Keratinocyte (primary cell): Measurements from ENCODE around the gene ASCC2. TPM values are rescaled to one million over a fixed set of nuclear protein-coding genes. Genes with fewer than 3 reads are reported as not detected.
"Not testable (repeated sequence)": the region's sequence is repeated elsewhere in the genome, so short reads cannot be mapped to it uniquely, and the experiment has no call there.

ENCODE experiments used
- DNase-seq: peaks from one replicate; pipeline ENCODE4 v3.0.0-alpha.2; 2011; ENCODE audit warnings: low read depth, missing footprints, low spot score
- FAIRE-seq: peaks from 2 replicates; lab custom pipeline; 2011; peaks lifted over from hg19 to GRCh38; lab: Jason Lieb, UNC
- H2AFZ ChIP-seq: 2 replicates; pipeline ENCODE4 v1.6.0; 2012; ENCODE audit warnings: low read length, control low read depth, inconsistent platforms; ENCODE audit not compliant: control insufficient read depth
- H3K27ac ChIP-seq: 2 replicates; pipeline ENCODE4 v1.5.1; 2011; ENCODE audit warnings: low read length; ENCODE audit not compliant: control insufficient read depth, insufficient read depth
- H3K27me3 ChIP-seq: 3 replicates; pipeline ENCODE4 v1.6.0; 2011; ENCODE audit warnings: low read length; ENCODE audit not compliant: control insufficient read depth, insufficient read depth; ENCODE audit errors: extremely low read depth
- H3K36me3 ChIP-seq, 2 experiments: 2 replicates in 1 of 2; 3 replicates in 1 of 2; pipeline ENCODE4 v1.5.1; 2011; ENCODE audit warnings: low read length in 2 of 2, mild to moderate bottlenecking in 1 of 2; ENCODE audit not compliant: control insufficient read depth in 2 of 2, insufficient read depth in 2 of 2; ENCODE audit errors: extremely low read depth in 1 of 2
- H3K4me1 ChIP-seq: 3 replicates; pipeline ENCODE4 v1.5.1; 2011; ENCODE audit warnings: low read length; ENCODE audit not compliant: control insufficient read depth, insufficient read depth; ENCODE audit errors: extremely low read depth
- H3K4me2 ChIP-seq: 3 replicates; pipeline ENCODE4 v1.6.0; 2011; ENCODE audit warnings: low read depth, low read length; ENCODE audit not compliant: control insufficient read depth, insufficient read depth; ENCODE audit errors: extremely low read depth
- H3K4me3 ChIP-seq, 3 experiments: fragments of 200-600 bp in 1 of 3; sonication (generic) in 1 of 3; 2 replicates in 2 of 3; 3 replicates in 1 of 3; pipeline ENCODE4 v1.5.1; 2011 to 2016; ENCODE audit warnings: low read length in 3 of 3, mild to moderate bottlenecking in 3 of 3, control low read depth in 2 of 3, inconsistent platforms in 1 of 3, low read depth in 1 of 3, mixed read lengths in 1 of 3, mixed run types in 1 of 3, moderate library complexity in 1 of 3; ENCODE audit not compliant: control insufficient read depth in 2 of 3, insufficient read depth in 2 of 3; ENCODE audit errors: extremely low read depth in 1 of 3
- H3K79me2 ChIP-seq: 2 replicates; pipeline ENCODE4 v1.6.0; 2012; ENCODE audit warnings: low read length; ENCODE audit not compliant: control insufficient read depth, insufficient read depth
- H3K9ac ChIP-seq: 3 replicates; pipeline ENCODE4 v1.6.0; 2011; ENCODE audit warnings: low read length; ENCODE audit not compliant: control insufficient read depth, insufficient read depth; ENCODE audit errors: extremely low read depth
- H3K9me1 ChIP-seq: 3 replicates; pipeline ENCODE4 v1.6.0; 2011; ENCODE audit warnings: low read length; ENCODE audit not compliant: control insufficient read depth, insufficient read depth; ENCODE audit errors: extremely low read depth
- H3K9me3 ChIP-seq: 2 replicates; pipeline ENCODE4 v1.5.1; 2012; ENCODE audit warnings: low read depth, low read length; ENCODE audit not compliant: control insufficient read depth
- H4K20me1 ChIP-seq: 3 replicates; pipeline ENCODE4 v1.6.0; 2011; ENCODE audit warnings: low read length; ENCODE audit not compliant: control insufficient read depth, insufficient read depth; ENCODE audit errors: extremely low read depth
- EZH2 ChIP-seq: IDR thresholded peaks from one replicate; pipeline ENCODE4 v1.6.1; 2012; ENCODE audit warnings: inconsistent platforms, mild to moderate bottlenecking, low read length, moderate library complexity
- dilution Hi-C: fragments of 300-500 bp; cut with MboI; formaldehyde crosslinking; loops from one replicate; pipeline ENCODE4 v1.7.0; 2020; ENCODE audit warnings: low sequenced_read_pairs; ENCODE audit not compliant: extremely low pct_ligation_motif_present
- polyA plus RNA-seq, 5 experiments: library from polyadenylated mRNA; depleted of rRNA in 3 of 5; stranded (reverse) in 3 of 5; stranded (forward) in 1 of 5; unstranded in 1 of 5; fragments of >200 nt; gene quantifications; 1 replicate in 1 of 5; 2 replicates in 3 of 5; 3 replicates in 1 of 5; pipeline versions ENCODE4 v1.2.1 to v1.2.3, GENCODE V29; 2011 to 2012; ENCODE audit warnings: missing spikeins in 2 of 5, low read depth in 1 of 5, low replicate concordance in 1 of 5
- TF ChIP-seq, protein P1 (sequence below), 3 experiments: IDR thresholded peaks in 1 of 3; conservative IDR thresholded peaks in 1 of 3; optimal IDR thresholded peaks in 1 of 3; 2 replicates in 2 of 3; 3 replicates in 1 of 3; pipeline versions ENCODE3 to v1.5.1; 2011; ENCODE audit warnings: low read length in 3 of 3, mild to moderate bottlenecking in 3 of 3, moderate library complexity in 2 of 3, control low read depth in 1 of 3, inconsistent platforms in 1 of 3; ENCODE audit not compliant: insufficient read depth in 2 of 3; ENCODE audit errors: extremely low read depth in 1 of 3

The ASCC2 gene
- polyA plus RNA-seq, 1 donor (not counting 4 experiments of a cell fraction or from before 2014, with no cell fraction given) = 51.3 TPM

DNA sequence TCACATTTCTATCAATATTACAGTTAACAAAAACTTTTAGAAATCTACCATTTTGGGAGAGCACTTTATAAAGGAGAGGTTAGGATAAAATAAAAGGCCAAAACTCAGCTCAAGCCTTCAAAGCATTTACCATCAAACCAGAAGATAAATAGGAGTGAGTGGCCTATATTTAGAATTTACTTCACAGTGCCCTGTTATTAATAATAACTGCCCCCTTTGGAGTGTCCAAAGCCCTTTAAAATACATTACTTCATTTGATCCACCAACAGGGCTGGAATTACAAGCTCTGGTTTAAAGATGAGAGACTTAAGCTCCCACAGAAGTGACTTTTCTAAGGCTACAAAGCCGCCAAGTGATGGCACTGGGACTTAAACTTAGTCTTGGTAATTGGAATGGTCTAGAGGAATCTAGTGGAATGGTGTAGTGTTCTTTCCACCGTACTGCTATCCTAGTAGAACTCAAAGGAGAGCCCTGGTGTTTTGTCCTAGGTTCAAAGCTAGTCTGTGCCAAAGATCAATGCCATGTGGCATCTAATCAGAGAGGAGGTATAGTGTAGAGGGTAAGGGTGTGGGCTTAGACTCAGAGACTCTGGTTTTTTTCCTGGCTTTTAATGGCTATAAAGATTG, 23.7 kb upstream of the ASCC2 start:
- H3K36me3 ChIP-seq = no peaks in the 10 kb centered on the region
- TF ChIP-seq, protein P1, sequence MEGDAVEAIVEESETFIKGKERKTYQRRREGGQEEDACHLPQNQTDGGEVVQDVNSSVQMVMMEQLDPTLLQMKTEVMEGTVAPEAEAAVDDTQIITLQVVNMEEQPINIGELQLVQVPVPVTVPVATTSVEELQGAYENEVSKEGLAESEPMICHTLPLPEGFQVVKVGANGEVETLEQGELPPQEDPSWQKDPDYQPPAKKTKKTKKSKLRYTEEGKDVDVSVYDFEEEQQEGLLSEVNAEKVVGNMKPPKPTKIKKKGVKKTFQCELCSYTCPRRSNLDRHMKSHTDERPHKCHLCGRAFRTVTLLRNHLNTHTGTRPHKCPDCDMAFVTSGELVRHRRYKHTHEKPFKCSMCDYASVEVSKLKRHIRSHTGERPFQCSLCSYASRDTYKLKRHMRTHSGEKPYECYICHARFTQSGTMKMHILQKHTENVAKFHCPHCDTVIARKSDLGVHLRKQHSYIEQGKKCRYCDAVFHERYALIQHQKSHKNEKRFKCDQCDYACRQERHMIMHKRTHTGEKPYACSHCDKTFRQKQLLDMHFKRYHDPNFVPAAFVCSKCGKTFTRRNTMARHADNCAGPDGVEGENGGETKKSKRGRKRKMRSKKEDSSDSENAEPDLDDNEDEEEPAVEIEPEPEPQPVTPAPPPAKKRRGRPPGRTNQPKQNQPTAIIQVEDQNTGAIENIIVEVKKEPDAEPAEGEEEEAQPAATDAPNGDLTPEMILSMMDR (optimal IDR thresholded peaks at IDR 0.05 in 1 of 3, IDR thresholded peaks at IDR 0.05 in 1 of 3, conservative IDR thresholded peaks at IDR 0.05 in 1 of 3; ENCODE audit: extremely low read depth in 1 of 3, insufficient read depth in 2 of 3, low read length in 3 of 3) = no peak
- no peak for TF ChIP-seq EZH2
- H3K27ac ChIP-seq = no peak overlapping the region
- dilution Hi-C loops = no loop called here
- no peak for DNase-seq
- H3K27me3 ChIP-seq = no peaks in the 10 kb centered on the region
- no peaks in the 10 kb centered on the region for H4K20me1 ChIP-seq
- H2AFZ ChIP-seq = no peak overlapping the region
- FAIRE-seq = no peak
- no peaks in the 10 kb centered on the region for H3K9me3 ChIP-seq
- no peak overlapping the region for H3K9ac ChIP-seq
- no peak overlapping the region for H3K4me3 ChIP-seq
- no peaks in the 10 kb centered on the region for H3K9me1 ChIP-seq
- no peaks in the 10 kb centered on the region for H3K79me2 ChIP-seq
- no peaks in the 10 kb centered on the region for H3K4me1 ChIP-seq
- H3K4me2 ChIP-seq = no peak overlapping the region

DNA sequence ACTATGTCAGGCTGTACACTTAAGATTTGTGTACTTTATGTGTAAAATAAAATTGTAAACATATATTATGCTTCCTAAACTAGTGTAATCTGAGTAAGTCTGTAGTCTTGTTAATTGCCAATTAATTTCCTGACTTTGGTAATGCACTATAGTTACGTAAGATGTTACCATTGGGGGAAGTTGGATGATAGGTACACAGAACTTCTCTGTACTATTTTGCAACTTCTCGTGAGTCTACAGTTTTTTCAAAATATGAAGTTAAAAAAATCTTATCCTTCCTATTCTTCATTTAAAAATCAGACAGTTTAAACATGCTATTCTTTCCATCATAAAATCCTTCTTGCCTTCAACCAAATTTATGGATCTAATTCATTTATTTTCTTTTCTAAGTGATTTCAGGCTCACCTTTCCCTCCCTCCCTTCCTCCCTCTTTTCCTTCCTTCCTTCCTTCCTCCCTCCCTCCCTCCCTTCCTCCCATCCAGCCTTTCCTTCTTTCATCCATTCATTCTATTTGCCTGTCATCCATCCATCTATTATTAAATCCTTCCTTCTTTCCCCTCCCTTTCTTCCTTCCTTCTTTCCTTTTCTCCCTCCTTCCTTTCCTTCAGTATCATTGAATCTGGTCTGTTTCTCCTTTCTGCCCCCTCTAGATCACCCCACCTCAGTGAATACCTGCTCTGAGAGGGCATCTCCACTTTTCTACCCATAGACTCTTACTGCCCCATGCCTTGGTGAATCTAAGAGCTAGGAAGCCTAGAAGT, 22.1 kb upstream of the ASCC2 start:
- DNase-seq (no peak), FAIRE-seq (no peak)
- H3K9me3 ChIP-seq = no peaks in the 10 kb centered on the region
- no peak overlapping the region for H2AFZ ChIP-seq
- H3K4me1 ChIP-seq = no peaks in the 10 kb centered on the region
- H3K27me3 ChIP-seq = no peaks in the 10 kb centered on the region
- H3K27ac ChIP-seq = no peak overlapping the region
- H3K36me3 ChIP-seq = no peaks in the 10 kb centered on the region
- no peak overlapping the region for H3K9ac ChIP-seq
- TF ChIP-seq, protein P1 (optimal IDR thresholded peaks at IDR 0.05 in 1 of 3, IDR thresholded peaks at IDR 0.05 in 1 of 3, conservative IDR thresholded peaks at IDR 0.05 in 1 of 3; ENCODE audit: extremely low read depth in 1 of 3, insufficient read depth in 2 of 3, low read length in 3 of 3) = no peak
- no peak for TF ChIP-seq EZH2
- dilution Hi-C loops = no loop called here
- no peaks in the 10 kb centered on the region for H3K9me1 ChIP-seq
- no peak overlapping the region for H3K4me2 ChIP-seq
- no peaks in the 10 kb centered on the region for H4K20me1 ChIP-seq
- H3K79me2 ChIP-seq = no peaks in the 10 kb centered on the region
- no peak overlapping the region for H3K4me3 ChIP-seq

DNA sequence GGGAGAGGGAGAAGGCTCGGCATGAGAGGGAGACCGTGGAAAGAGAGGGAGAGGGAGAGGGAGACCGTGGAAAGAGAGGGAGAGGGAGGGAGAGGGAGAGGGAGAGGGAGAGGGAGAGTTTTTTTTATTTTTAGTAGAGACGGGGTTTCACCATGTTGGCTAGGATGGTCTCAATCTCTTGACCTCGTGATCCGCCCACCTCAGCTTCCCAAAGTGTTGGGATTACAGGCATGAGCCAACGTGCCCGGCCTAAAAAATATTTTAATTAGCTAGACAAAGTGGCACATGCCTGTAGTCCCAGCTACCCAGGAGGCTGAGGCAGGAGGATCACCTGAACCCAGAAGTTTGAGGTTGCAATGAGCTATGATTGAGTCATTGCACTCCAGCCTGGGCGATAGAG, 21.0 kb upstream of the ASCC2 start:
- H3K9me1 ChIP-seq, H3K4me2 ChIP-seq, H3K27me3 ChIP-seq, H3K36me3 ChIP-seq, H3K27ac ChIP-seq, H2AFZ ChIP-seq, DNase-seq, H3K9me3 ChIP-seq, FAIRE-seq, H3K4me3 ChIP-seq, H3K79me2 ChIP-seq, H4K20me1 ChIP-seq, H3K9ac ChIP-seq, H3K4me1 ChIP-seq, dilution Hi-C loops: not testable (repeated sequence)
